ENCODE measurements around the gene LCK.
"Not testable (repeated sequence)": the region's sequence is repeated elsewhere in the genome, so short reads cannot be mapped to it uniquely, and the experiment has no call there.

The LCK gene

DNA sequence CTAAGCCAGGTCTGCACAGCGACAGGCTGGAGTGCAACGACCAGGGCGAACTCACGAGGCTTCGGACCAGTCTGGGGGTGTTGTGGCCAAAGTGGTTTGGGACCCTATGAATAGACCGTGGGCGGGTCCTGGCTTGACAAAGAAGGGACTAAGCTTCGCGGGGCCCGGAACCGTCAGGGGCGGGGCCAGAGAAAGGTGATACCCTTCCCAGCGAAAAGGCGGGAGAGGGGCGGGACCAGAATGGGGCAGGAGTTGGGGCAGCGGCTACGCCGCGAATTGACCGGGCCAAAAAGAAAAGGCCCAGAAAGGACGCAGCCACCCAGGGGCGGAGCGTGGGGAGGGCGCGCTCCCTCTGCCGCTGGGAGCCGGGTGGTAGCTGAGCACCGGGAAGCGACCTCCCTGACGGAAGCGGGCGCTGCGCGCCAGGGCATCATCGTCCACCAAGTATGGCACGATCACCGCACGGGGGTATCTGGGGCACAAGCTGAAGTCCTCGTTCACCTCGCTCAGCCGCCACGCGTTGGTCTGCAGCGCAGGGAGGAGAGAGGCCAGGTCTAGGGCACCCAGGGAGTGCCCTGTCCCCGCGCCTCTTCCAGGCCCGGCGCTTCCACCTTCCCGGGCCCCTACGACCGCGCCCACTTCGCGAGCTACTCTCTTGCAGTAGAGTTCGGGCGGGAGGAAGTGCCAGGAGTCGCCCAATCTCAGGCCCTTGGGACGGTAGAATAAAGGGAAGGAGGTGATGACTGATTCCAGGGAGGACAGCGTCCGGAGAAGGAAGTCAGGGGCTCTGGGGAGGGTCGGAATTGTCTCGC lies 10.7 kb upstream of the LCK start:
- peak; percentile 60 for DNase-seq

DNA sequence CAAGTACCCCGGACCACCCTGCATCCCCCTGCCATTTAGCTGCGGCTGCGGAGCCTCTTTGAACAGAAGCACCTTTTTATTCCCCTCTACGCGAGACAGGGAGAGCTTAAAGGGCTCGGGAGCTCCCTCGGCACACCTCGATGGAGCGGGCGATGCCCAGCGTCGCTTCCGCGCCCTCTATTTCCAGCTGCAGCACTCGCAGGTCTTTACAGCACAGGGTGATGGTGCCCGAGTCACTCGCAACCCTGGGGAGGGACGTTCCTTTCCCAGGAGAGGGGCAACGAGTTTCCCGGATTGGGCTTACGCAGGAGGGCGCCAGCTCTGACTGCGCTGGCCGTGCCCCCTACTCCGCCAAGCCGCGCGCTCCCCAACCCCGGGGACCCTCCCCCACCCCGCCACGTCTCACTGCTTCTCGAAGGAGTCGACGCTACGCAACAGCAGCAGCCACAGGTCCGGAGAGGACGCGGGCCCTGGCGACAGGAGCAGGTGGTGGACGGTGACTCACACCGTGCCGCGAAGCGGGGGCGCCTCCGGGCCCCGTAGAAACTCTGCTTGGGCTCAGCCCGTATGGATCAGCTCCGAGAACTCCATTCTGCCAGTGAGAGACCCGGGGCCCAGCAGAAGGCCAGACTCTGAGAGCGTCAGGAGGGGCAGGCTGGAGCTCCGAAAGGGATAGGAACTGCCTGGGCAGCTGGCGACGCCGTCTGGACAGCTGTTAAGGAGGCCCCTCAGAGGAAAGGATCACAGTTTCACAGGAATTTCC lies 9.9 kb upstream of the LCK start:
- DNase-seq, result no peak

DNA sequence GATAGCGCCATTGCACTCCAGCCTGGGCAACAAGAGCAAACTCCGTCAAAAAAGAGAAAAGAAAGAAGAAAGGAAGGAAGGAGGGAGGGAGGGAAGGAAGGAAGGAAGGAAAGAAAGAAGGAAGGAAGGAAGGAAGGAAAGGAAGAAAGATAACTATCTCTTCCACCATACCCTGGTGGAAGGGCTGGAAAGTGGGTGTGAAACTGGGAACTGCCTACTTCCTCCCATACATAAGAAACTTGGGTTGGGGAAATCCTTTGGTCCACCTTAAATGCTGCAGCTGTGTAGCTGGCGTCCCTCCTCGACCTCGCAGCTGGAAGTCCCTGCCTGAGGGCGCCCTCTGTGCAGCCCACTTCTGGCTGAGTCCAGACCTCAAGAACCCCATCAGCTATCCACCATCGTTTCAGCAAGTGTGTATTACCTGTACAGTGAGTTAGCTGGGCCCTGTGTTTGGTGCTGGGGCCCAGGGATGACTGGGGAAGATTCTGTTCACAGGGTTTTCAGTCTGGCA lies 8.7 kb upstream of the LCK start:
- DNase-seq, result no peak

DNA sequence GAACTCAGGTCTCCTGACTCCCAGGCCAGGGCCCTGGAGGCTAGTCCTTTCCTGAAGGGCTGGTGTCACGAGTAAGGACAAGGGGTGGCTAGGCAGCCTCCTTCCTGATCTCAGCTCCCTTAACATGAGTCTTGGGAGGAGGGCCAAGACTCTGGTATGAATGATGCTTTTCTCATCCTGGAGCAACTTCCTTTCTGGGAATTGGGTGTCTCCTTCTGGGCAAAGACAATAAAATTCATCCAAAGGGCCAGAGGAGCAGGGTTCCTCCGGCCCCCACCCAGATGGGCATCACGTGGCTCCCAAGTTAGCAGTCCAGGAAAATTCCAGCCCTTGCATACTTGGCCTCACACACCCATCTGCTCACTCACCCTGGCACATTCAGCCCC lies 4.2 kb upstream of the LCK start, which contains the start of gene FAM167B:
TSS of gene FAM167B (plus strand) at position 335 of the 386 bp plus-strand sequence. CDS start 200 bp downstream, outside the sequence.
- no peak for DNase-seq

- DNase-seq, result no peak
These were observed 3.6 kb upstream of the LCK start for GRCh38 chr1:32247452-32247851.

DNA sequence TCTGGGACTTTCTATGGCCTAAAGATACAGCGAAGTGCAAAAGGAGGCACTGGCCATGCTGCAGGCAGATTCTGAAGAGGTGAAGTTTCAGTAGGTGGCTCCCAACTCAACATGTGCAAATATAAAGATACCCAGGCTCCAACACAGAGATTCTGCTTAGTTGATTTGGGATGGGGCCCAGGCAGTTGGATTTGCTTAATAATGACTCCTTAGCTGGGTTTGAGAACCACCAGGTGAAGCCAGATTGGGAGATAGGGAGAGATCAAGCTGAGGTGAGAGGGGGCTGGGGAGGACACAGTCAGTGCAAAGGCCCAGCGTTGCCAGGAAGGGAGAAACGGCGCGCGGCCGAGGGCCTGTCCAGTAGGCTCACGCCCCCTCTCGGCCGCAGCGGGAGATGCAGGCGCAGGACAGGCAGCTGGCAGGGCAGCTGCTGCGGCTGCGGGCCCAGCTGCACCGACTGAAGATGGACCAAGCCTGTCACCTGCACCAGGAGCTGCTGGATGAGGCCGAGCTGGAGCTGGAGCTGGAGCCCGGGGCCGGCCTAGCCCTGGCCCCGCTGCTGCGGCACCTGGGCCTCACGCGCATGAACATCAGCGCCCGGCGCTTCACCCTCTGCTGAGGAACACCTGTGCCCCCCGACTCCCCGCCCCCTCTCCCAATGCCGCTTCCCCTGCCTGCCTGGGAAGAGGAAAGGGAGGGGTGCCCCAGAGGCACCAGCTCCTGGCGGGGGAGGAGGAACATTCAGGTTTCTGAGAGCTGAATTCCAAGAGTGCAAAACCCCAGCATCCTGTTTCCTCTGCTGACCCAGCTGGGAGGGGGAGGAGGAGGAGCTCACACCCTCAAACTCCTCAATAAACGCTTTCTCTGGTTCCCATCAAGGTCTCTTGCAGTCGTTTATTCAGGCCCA lies 2.8 kb upstream of the LCK start:
- peak; percentile 67 for DNase-seq

DNA sequence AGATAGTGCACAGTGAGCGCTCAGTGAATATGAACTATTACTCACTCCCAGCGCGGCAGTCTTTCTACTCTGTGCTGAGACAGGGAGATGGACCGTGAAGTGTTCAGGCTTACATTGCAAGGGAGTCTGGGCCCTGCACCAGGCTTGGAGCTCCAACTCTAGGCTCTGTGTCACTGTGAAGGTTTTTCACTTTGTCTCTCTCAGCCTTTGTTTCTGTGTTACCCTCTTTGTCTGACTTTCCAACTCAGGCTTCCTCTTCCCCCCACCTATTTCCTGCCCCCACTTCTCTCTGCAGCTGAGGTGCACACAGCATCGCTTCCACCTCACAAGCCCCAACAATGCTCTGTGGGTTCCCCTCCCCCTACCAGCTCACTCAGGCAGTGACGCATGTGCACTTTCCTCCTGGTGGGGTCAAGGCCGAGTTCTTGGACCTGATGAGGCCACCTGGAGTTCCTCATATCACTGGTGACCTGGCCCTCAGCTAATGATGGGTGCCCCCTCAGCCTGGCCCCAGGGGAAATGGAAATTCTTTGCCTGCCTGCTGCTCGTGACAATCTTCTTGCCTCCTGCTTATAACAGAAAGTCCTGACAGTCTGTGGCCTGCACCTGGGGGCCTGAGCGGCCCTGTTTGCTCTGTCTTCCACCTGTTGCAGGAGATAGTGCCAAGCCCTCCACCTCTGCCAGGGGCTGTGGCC lies 1.1 kb upstream of the LCK start:
- peak; percentile 81 for DNase-seq

GRCh38 chr1:32255072-32256071 lies 4.3 kb downstream of the LCK start:
- DNase-seq, result no peak

DNA sequence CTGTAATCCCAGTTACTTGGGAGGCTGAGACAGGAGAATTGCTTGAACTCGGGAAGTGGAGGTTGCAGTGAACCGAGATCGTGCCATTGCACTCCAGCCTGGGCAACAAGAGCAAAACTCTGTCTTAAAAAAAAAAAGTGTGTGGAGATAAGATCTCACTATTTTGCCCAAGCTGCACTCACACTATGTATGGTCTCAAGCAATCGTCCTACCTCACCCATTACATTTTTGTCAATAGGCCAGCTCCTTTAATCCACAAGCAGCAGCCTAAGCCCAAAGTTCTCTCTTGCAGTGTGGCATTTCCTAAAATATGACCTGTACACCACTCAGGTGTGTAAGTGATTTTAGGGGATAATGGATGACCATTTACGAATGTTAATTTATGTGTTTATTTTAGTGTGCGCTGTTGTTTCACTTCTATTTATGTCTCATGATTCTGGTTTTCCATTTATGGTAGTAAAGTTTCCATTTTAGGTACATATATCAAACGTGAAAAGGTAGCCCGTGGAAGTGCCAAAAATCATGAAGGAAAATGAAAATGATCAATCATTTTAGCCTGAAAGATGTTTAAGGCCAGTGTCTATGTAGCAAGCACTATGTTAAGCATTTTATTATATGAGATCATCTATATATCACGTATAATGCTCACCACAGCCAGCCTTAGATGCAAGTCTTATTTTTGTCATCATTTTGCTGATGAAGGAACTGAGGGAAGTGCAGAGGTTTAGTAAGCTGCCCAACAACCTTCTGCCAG lies 5.6 kb downstream of the LCK start:
- DNase-seq, result no peak

GRCh38 chr1:32257227-32257508 lies 6.1 kb downstream of the LCK start:
- DNase-seq, result no peak

DNA sequence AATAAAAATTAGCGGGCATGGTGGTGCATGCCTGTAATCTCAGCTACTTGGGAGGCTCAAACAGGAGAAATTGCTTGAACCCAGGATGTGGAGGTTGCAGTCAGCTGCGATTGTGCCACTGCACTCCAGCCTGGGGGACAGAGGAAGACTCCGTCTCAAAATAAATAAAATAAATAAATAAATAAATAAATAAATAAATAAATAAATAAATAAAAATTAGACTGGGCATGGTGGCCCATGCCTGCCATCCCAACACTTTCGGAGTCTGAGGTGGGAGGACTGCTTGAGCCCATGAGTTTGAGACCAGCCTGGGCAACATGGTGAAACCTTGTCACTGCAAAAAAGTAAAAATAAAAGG lies 12.2 kb downstream of the LCK start:
- DNase-seq, result not testable (repeated sequence)

GRCh38 chr1:32263744-32264143 lies 12.7 kb downstream of the LCK start:
- DNase-seq, result no peak

DNA sequence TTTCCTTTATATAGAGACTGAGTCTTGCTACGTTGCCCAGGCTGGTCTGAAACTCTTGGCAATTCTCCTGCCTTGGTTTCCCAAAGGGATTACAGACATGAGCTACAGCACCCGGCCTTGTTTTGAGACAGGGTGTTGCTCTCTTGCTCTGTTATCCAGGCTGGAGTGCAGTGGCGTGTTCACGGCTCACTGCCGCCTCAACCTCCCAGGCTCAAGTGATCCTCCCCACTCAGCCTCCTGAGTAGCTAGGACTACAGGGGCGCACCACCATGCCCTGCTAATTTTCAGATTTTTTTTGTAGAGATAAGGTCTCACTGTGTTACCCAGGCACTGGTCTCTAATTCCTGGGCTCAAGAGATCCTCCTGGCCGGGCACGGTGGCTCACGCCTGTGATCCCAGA lies 14.8 kb downstream of the LCK start:
- DNase-seq, result no peak

DNA sequence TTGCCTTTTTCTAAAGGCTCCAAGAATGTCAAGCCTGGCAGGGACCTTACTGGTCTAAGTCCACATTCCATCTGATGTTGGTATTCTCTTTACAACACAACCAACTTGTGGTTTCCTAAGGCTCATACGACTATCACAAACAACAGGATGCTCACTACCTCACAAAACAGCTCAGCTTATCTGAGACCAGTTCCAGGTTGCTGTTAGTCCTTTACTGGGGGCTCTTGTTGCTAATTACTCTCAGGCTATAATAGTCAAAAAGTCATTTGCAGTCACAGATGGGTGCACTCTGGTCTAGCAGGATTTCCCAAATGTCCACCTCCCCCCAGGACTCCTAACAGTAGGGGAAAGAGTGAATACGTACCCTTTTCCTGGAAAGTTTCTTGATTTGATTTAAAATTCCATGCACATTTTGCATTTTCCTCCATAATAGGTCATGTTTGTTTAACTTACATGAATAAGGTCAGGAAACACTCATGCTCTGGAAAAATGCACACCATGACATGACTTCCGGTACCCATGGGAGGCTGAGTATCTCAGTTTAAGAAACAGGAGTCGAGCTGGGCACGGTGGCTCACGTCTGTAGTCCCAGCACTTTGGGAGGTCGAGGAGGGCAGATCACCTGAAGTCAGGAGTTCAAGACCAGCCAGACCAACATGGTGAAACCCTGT lies 16.0 kb downstream of the LCK start:
- DNase-seq, result no peak

DNA sequence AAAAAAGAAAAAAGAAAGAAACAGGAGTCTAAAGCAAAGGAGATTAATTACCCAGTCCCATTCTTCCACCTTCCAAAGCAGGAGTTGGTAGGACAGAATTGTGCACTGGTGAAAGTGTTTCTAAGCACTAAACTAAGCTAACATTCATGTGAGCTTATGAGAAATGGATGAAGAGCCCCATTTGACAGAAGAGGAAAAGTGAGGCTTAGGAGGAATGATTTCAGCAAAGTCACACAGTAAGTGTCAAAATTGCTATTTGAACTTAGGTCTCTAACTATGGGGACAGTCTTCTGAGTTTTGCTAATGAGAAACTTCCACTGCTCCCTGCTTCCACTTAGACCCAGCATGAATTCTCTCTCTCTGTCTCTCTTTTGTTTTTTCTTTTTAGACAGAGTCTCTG lies 18.7 kb downstream of the LCK start:
- DNase-seq, result no peak

DNA sequence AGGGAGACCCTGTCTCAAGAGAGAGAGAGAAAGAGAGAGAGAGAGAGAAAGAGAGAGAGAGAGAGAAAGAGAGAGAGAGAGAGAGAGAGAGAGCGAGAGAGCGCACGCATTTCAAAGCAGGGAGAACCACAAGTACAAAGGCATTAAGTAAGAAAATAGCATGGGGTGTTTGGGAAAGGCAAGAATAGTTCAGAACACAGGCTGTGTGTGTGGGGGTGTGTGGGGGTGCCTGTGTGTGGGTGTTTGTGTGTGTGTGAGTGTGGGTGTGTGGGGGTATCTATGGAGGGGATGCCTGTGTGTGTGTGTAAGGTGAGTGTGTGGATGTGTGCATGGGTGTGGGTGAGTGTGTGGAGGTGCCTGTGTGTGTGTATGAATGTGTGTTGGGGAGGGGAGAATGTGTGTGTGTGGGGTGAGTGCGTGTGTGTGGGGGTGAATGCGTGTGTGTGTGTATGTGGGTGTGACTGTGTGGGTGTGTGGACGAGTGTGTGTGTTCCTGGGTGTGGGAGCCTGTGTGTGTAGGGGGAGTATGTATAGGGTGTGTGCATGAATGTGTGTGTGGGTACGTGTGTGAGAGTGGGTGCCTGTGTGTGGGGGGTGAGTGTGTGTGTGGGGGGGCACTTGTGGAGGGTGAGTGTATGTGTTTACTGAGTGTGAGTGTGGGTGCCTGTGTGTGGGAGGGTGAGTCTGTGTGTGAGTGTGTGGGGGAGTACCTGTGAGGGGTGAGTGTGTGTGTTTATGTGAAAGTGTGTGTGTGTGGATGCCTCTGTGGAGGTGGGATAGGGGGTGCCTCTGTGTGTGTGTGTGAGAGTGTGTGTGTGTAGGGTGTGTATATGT lies 21.7 kb downstream of the LCK start:
- DNase-seq, result no peak

DNA sequence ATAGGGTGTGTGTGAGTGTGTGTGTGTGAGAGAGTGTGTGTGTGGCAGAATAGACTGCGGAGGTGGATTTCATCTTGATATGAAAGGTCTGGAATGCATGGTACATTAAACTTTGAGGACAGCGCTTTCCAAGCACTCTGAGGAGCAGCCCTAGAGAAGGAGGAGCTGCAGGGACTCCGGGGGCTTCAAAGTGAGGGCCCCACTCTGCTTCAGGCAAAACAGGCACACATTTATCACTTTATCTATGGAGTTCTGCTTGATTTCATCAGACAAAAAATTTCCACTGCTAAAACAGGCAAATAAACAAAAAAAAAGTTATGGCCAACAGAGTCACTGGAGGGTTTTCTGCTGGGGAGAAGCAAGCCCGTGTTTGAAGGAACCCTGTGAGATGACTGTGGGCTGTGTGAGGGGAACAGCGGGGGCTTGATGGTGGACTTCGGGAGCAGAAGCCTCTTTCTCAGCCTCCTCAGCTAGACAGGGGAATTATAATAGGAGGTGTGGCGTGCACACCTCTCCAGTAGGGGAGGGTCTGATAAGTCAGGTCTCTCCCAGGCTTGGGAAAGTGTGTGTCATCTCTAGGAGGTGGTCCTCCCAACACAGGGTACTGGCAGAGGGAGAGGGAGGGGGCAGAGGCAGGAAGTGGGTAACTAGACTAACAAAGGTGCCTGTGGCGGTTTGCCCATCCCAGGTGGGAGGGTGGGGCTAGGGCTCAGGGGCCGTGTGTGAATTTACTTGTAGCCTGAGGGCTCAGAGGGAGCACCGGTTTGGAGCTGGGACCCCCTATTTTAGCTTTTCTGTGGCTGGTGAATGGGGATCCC lies 22.5 kb downstream of the LCK start:
- peak; percentile 82 for DNase-seq

All from effector CD4-positive, alpha-beta T cell (primary cell).